ENCODE results near the gene FGD4.

The FGD4 gene

GRCh38 chr12:32478858-32479725 lies 79.7 kb downstream of the FGD4 start:
- no peak for DNase-seq (ENCODE audit: low read depth)
- no peak for TF ChIP-seq CTCF (IDR thresholded peaks at IDR 0.05; ENCODE audit: control insufficient read depth, insufficient read depth, low read depth, low read length, missing control alignments)
- no peak overlapping the region for H3K4me3 ChIP-seq (ENCODE audit: control insufficient read depth, low read depth, low read length)

GRCh38 chr12:32482226-32482625 lies 82.9 kb downstream of the FGD4 start:
- H3K4me3 ChIP-seq (ENCODE audit: control insufficient read depth, low read depth, low read length), result no peak overlapping the region
- no peak for TF ChIP-seq CTCF (IDR thresholded peaks at IDR 0.05; ENCODE audit: control insufficient read depth, insufficient read depth, low read depth, low read length, missing control alignments)
- no peak for DNase-seq (ENCODE audit: low read depth)

GRCh38 chr12:32483499-32483898 lies 84.1 kb downstream of the FGD4 start:
- no peak for TF ChIP-seq CTCF (IDR thresholded peaks at IDR 0.05; ENCODE audit: control insufficient read depth, insufficient read depth, low read depth, low read length, missing control alignments)
- no peak for DNase-seq (ENCODE audit: low read depth)
- no peak overlapping the region for H3K4me3 ChIP-seq (ENCODE audit: control insufficient read depth, low read depth, low read length)

GRCh38 chr12:32483993-32484392 lies 84.6 kb downstream of the FGD4 start:
- H3K4me3 ChIP-seq (ENCODE audit: control insufficient read depth, low read depth, low read length), result no peak overlapping the region
- no peak for DNase-seq (ENCODE audit: low read depth)

GRCh38 chr12:32486158-32486557 lies 86.8 kb downstream of the FGD4 start:
- H3K4me3 ChIP-seq (ENCODE audit: control insufficient read depth, low read depth, low read length), result no peak overlapping the region
- TF ChIP-seq CTCF (IDR thresholded peaks at IDR 0.05; ENCODE audit: control insufficient read depth, insufficient read depth, low read depth, low read length, missing control alignments), result no peak
- DNase-seq (ENCODE audit: low read depth), result no peak

More at GRCh38 chr12:32483993-32484392, 84.6 kb downstream of the FGD4 start:
- no peak for TF ChIP-seq CTCF (IDR thresholded peaks at IDR 0.05; ENCODE audit: control insufficient read depth, insufficient read depth, low read depth, low read length, missing control alignments)

- TF ChIP-seq CTCF (IDR thresholded peaks at IDR 0.05; ENCODE audit: control insufficient read depth, insufficient read depth, low read depth, low read length, missing control alignments), result no peak
- no peak for DNase-seq (ENCODE audit: low read depth)
- H3K4me3 ChIP-seq (ENCODE audit: control insufficient read depth, low read depth, low read length), result no peak overlapping the region
Observed at GRCh38 chr12:32488132-32488531, 88.8 kb downstream of the FGD4 start.

Data from AG09309 (cell line).